ENCODE data around the gene HOMER2.

GRCh38 chr15:82856397-82857170 is 95.9 kb downstream of the HOMER2 start:
- TF ChIP-seq REST (IDR thresholded peaks at IDR 0.05; ENCODE audit: borderline replicate concordance), result no peak
- TF ChIP-seq REST (CRISPR knock-in tag; IDR thresholded peaks at IDR 0.05; ENCODE audit: low read depth), result no peak
- TF ChIP-seq KLF10 (CRISPR knock-in tag; IDR thresholded peaks at IDR 0.05), result no peak
- no peak for TF ChIP-seq EZH2 (IDR thresholded peaks at IDR 0.05; ENCODE audit: borderline replicate concordance, low read depth, low read length)
- TF ChIP-seq CHCHD3 (CRISPR knock-in tag; IDR thresholded peaks at IDR 0.05), result no peak
- TF ChIP-seq SPI1 (IDR thresholded peaks at IDR 0.05; ENCODE audit: borderline replicate concordance, low read depth, low read length), result no peak
- TF ChIP-seq CBX5 (IDR thresholded peaks at IDR 0.05; ENCODE audit: borderline replicate concordance, low read depth), result no peak
- no peak for TF ChIP-seq ZNF76 (CRISPR knock-in tag; IDR thresholded peaks at IDR 0.05; ENCODE audit: borderline replicate concordance)
- no peak for TF ChIP-seq EWSR1 (IDR thresholded peaks at IDR 0.05; ENCODE audit: borderline replicate concordance, low read depth, partially characterized antibody)
- TF ChIP-seq EP300 (IDR thresholded peaks at IDR 0.05; ENCODE audit: low read length), result no peak
- TF ChIP-seq POLR2AphosphoS5 (IDR thresholded peaks at IDR 0.05; ENCODE audit: control insufficient read depth, insufficient read depth, low read depth, low read length), result no peak
- no peak for TF ChIP-seq CBX2 (IDR thresholded peaks at IDR 0.05; ENCODE audit: insufficient read depth, low read length, poor library complexity, severe bottlenecking)
- TF ChIP-seq JUND (IDR thresholded peaks at IDR 0.05; ENCODE audit: borderline replicate concordance, low read depth, low read length), result no peak
- TF ChIP-seq JUND (tag; IDR thresholded peaks at IDR 0.05; ENCODE audit: borderline replicate concordance, low read depth, low read length), result no peak

Data from K562 (cell line).